Stimulated activated naive B cell treated with anti-CD40 and anti-IgM and Interleukin-4, amounts not matched to agents 10 μg/mL and 1 μg/mL and 100 μg/mL, for 72 hours (primary cell): Measurements from ENCODE around the gene SMPD2.
"Not testable (repeated sequence)": the region's sequence is repeated elsewhere in the genome, so short reads cannot be mapped to it uniquely, and the experiment has no call there.

Source experiments
- ATAC-seq, 2 donors: fragments of 150-1000 bp; cut with Tn5 transposase; replicated peaks; 2 replicates each; pipeline ENCODE4 v1.10.0; 2021; ENCODE audit warnings: moderate library complexity in 1 of 2
- DNase-seq: peaks from one replicate; pipeline ENCODE4 v3.0.0; 2021
- H3K27ac Mint-ChIP-seq: one replicate; pipeline ENCODE4 v1.8.0; 2022; ENCODE audit warnings: mild to moderate bottlenecking, mixed read lengths
- H3K27me3 Mint-ChIP-seq, 2 donors: one replicate each; pipeline ENCODE4 v1.8.0; 2022; ENCODE audit warnings: mixed read lengths in 2 of 2
- H3K36me3 Mint-ChIP-seq, 2 donors: one replicate each; pipeline ENCODE4 v1.8.0; 2022; ENCODE audit warnings: mixed read lengths in 2 of 2, mild to moderate bottlenecking in 1 of 2
- H3K4me1 Mint-ChIP-seq, 2 donors: one replicate each; pipeline ENCODE4 v1.8.0; 2022; ENCODE audit warnings: mixed read lengths in 2 of 2, mild to moderate bottlenecking in 1 of 2
- H3K4me3 Mint-ChIP-seq, 2 donors: one replicate each; pipeline ENCODE4 v1.8.0; 2022; ENCODE audit warnings: mild to moderate bottlenecking in 2 of 2, mixed read lengths in 2 of 2, moderate library complexity in 1 of 2
- H3K9me3 Mint-ChIP-seq, 2 donors: one replicate each; pipeline ENCODE4 v1.8.0; 2022; ENCODE audit warnings: mixed read lengths in 2 of 2, mild to moderate bottlenecking in 1 of 2

The SMPD2 gene

DNA sequence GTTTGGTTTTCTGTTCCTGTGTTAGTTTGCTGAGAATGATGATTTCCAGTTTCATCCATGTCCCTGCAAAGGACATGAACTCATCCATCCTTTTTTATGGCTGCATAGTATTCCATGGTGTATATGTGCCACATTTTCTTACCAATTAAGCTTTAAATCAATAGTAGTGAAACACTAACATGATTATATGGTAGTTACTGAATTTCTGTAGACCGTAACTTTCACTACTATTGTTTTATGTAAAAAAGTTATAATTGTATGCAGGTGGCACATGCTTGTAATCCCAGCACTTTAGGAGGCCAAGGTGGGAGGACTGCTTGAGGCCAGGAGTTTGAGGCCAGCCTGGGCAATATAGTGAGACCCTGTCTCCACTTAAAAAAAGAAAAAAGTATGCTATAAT lies 20.7 kb downstream of the SMPD2 start:
- peaks cover 46 to 77% of the 10 kb centered on the region in 2 donors for H3K4me1 Mint-ChIP-seq
- not testable (repeated sequence) for ATAC-seq, DNase-seq, H3K27ac Mint-ChIP-seq, H3K9me3 Mint-ChIP-seq, H3K4me3 Mint-ChIP-seq, H3K27me3 Mint-ChIP-seq
- H3K36me3 Mint-ChIP-seq: peaks cover 29 to 57% of the 10 kb centered on the region in 2 donors

DNA sequence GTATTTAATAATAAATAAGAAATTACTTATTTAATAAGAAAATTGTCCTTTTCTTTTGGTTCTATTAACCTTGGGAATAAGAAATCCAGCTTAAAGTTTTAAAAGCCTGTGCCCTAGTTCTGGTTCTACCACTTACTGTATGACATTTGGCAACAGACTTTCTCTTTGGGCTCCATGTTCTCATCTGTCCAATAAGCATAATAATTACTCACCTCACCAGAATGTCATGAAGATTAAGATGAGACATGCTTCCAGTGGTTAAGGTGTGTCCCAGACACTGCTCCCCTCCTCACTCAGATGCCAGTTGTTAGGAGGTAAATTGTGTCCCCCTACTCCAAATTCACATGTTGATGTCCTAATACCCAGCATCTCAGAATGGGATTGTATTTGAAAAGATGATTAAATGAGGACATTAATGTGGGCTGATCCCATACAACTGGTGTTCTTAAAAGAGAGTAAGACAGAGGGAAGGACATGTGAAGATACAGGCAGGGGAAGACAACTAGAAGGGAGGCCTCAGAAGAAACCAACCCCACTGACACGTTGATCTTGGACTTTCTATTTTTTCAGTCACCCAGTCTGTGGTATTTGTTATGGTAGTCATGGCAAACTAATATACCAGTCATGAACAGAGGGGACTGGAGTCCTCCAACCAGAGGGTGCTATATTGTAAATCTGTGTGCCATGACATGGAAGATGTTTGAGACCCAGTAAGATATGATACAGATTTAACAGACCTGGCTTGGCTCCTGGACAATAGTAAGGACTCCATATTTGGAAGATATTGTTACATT lies 21.4 kb downstream of the SMPD2 start:
- no peak for DNase-seq
- Mint-ChIP-seq H3K4me3 (no peak overlapping the region), H3K4me1 (peaks cover 45 to 76% of the 10 kb centered on the region in 2 donors), H3K9me3 (peaks cover 1 to 4% of the 10 kb centered on the region in 2 donors), H3K27me3 (no peaks in the 10 kb centered on the region), H3K36me3 (peaks cover 32 to 59% of the 10 kb centered on the region in 2 donors), H3K27ac (peak overlapping the region; percentile 86)
- no peak for ATAC-seq

DNA sequence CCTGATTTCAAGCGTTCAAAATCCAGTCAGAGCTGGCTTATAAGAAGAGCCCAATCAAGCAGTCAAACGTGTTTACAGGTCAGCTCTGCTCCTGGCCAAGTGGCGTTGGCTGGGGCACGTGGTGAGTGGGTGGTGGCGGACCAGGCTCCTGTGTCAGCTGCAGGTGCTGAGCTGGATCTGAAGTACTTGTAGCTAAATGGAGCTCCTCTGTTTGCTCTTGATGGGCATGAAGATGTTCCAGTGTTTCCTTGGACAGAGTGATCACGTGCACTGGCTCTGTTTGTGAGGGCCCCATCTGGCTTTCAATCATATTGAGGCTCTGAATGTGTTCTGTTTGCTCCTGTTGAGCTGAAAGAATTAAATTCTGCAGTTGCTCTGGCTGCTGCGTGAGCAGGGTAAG lies 25.2 kb downstream of the SMPD2 start:
- Mint-ChIP-seq H3K36me3 (peaks cover 57 to 81% of the 10 kb centered on the region in 2 donors), H3K27ac (peak overlapping the region; percentile 66), H3K4me3 (peak overlapping the region in 1 of 2 donors; percentile 7), H3K9me3 (peaks cover 1 to 4% of the 10 kb centered on the region in 2 donors), H3K4me1 (peaks cover 43 to 71% of the 10 kb centered on the region in 2 donors), H3K27me3 (no peaks in the 10 kb centered on the region)
- no peak for DNase-seq
- ATAC-seq: peak in 1 of 2 donors; percentile 20

DNA sequence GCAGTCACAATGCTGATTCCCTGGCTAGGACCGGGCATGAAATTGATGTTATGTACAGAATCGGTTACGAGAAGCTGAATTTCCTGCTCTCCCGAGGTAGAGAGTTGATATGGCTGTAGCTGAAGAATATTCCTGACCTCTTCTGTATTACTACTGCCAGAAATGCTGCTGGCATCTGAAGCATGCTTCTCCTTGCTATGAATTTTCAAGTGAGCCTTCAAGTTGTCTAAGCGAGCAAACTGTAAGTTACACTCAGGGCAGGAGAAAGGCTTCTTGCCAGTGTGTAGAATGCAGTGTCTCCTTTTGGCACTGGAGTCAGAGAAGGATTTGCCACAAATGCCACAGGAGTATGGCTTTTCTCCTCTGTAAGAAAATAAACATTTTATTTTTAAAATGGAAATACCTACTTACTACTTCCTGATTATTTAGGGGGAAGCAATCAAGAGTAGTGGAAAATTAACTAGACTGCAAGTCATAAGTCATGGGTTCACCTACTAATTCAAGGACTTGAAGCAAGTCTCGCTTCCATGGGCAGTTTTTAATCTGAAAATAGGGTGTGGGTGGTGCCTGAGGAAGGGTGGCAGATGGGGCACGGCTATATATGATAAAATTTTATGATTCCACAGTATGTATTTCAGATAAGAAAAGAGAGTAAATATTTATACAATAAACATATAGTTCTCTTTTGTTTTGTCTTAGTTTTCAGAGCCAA lies 25.8 kb downstream of the SMPD2 start:
- Mint-ChIP-seq H3K36me3 (peaks cover 57 to 81% of the 10 kb centered on the region in 2 donors), H3K9me3 (peaks cover 0 to 4% of the 10 kb centered on the region in 2 donors), H3K27me3 (no peaks in the 10 kb centered on the region), H3K27ac (peak overlapping the region; percentile 26), H3K4me1 (peaks cover 42 to 77% of the 10 kb centered on the region in 2 donors), H3K4me3 (peak overlapping the region; percentile 2 to 21)
- ATAC-seq: peak; percentile 61 to 81
- DNase-seq: no peak

DNA sequence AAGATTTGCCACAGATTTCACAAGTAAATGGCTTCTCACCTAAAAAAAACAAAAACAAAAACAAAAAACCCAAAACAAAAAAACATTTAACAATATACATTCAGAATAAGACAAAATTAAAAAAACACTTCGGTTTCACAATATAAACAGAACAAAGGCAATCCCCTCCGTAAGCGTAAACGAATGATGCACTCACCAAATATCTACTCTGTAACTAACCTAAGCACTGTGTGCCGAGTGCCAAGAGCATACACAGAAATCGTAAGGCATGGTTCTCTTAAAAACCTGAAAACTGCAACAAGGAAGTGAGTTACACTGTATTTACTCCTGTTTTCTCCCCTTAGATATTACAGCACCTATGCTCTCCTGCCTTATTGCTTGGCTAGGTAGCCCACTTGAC lies 27.2 kb downstream of the SMPD2 start:
- peaks cover 59 to 84% of the 10 kb centered on the region in 2 donors for H3K36me3 Mint-ChIP-seq

DNA sequence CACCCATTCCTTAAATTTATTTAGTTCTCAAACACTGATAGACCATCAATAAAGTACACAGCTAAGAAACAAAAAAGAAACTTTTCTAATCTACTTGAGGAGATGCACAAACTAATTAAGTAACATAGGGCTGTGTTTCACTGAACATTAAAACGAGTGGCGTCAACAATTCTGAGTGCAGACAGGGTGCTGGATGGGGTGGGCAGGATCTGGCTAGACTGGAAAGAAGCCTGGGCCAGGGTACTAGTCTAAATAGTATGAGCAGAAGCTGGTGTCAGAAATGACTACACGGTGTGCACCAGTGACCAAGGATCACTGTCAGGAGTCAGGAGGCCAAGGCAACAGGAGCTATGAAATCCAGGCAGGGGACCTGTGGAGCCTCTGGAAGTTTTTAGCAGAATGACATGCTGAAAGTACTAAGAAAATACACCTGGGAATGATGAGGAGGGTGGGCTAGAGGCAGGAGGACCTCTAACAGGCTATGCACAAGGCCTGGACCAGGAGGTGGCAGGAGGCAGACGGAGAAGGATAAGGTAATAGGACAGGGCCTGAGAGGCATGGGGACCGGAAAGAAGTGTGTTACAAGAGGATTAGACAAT lies 29.2 kb downstream of the SMPD2 start:
- Mint-ChIP-seq H3K27me3 (no peaks in the 10 kb centered on the region), H3K9me3 (no peaks in the 10 kb centered on the region), H3K36me3 (peaks cover 66 to 90% of the 10 kb centered on the region in 2 donors), H3K4me3 (no peak overlapping the region), H3K27ac (no peak overlapping the region), H3K4me1 (peaks cover 53 to 80% of the 10 kb centered on the region in 2 donors)
- no peak for ATAC-seq
- DNase-seq: no peak

More for the DNA sequence above, 27.2 kb downstream of the SMPD2 start:
- no peaks in the 10 kb centered on the region for H3K27me3 Mint-ChIP-seq
- H3K4me1 Mint-ChIP-seq: peaks cover 47 to 81% of the 10 kb centered on the region in 2 donors
- DNase-seq: no peak
- no peaks in the 10 kb centered on the region for H3K9me3 Mint-ChIP-seq
- H3K27ac Mint-ChIP-seq: no peak overlapping the region
- H3K4me3 Mint-ChIP-seq: no peak overlapping the region
- ATAC-seq: no peak

DNA sequence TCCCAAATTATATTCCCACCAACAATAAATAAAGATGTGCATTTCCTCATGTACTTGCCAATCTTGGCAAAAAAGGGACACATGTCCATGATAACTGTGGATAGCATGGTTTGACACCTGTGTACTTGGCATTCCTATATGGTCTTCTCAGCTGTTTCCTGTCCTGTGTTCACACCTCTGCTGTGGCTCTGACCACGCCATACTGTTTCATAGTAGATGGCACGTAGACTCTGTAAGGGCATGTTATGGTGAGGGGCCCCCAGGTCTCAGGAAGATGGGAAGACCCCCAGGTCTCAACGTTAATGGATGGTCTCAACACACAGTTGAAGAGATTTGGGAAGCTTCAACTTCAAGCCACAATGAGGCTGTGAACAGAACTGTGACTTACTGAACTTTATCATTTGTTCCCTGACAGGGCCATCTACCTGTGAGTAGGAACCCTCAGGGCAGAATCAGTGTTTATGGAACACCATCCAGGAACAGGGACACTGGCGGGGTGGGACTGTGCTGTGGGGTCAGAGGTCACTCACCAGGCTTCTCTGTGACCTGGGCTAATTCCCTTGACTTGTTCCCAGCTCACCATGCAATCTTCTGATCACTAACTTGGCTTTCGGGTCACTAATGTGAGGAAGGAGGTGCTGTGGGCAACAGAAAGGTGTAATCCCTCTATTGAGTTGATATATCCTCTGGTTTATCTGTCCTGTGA lies 30.7 kb downstream of the SMPD2 start:
- no peaks in the 10 kb centered on the region for H3K27me3 Mint-ChIP-seq
- H3K36me3 Mint-ChIP-seq: peaks cover 62 to 91% of the 10 kb centered on the region in 2 donors

DNA sequence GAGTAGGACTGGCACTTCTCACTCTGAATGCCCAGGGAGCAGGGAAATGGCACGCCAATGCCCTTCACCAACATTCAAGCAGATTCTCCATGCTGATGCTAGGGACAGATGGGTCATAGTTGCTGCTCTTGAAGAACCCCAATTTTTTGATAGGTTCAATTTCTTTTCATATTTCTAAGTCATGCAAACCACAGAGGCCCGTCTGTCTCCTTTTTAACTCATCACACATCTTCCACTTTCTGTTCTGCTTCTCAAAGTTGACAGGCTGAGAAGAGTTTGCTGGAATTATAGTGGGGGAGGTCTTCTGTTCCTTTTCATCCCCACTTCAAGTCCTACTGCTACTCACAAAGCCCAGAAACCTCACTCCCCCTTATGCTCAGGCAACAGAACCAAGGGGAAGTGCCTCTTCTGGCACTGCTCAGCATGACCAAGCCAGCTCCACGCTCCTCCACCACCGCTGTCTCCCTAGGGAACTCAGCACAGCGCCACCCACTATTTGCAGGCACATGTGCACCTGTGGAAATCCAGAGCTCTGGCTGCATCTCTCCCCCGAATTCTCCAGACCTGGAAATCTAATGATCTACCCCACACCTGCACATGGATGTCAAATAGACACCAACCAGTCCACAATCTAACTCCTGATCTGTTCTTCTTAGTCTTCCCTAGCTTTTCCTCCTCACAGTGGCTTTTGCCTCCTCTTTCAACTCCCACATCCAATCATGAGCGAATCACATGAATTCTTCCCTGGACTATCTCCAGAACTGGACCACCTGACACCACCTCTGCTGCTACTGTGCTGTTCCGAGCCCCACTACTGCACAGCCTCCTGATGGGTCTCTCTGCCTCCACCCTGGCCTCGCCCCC lies 31.8 kb downstream of the SMPD2 start:
- Mint-ChIP-seq H3K4me3 (peak overlapping the region; percentile 26 to 38), H3K27ac (peak overlapping the region; percentile 57), H3K4me1 (peaks cover 52 to 81% of the 10 kb centered on the region in 2 donors), H3K9me3 (no peaks in the 10 kb centered on the region), H3K27me3 (no peaks in the 10 kb centered on the region), H3K36me3 (peaks cover 61 to 90% of the 10 kb centered on the region in 2 donors)
- DNase-seq: peak; percentile 53
- ATAC-seq: peak; percentile 94

More for the DNA sequence above, 30.7 kb downstream of the SMPD2 start:
- ATAC-seq: no peak
- Mint-ChIP-seq H3K27ac (peak overlapping the region; percentile 57), H3K9me3 (no peaks in the 10 kb centered on the region), H3K4me3 (peak overlapping the region in 1 of 2 donors; percentile 9), H3K4me1 (peaks cover 51 to 81% of the 10 kb centered on the region in 2 donors)
- DNase-seq: no peak

DNA sequence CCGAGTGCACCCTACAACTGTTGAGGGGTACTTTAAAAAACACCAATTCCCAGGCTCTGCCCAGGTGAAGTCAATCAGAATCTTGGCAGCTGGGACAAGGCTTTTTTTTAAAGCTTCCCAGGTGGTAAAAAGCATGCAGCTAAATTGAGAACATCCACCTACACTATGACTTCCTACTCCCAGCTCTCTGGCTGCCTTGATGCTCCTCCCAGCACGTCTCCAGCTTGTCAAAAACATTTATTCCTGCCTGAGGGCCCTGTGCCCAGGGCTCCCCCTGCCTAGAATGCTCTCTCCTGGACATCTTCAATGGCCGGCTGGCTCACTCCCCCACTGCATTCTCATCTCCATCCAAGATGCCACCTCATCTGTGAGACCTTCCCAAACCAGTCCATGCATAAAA lies 32.6 kb downstream of the SMPD2 start:
- Mint-ChIP-seq H3K27ac (peak overlapping the region; percentile 84), H3K4me1 (peaks cover 54 to 81% of the 10 kb centered on the region in 2 donors), H3K27me3 (no peaks in the 10 kb centered on the region), H3K9me3 (no peaks in the 10 kb centered on the region), H3K4me3 (peak overlapping the region; percentile 32 to 38), H3K36me3 (peaks cover 59 to 89% of the 10 kb centered on the region in 2 donors)
- no peak for ATAC-seq
- no peak for DNase-seq

DNA sequence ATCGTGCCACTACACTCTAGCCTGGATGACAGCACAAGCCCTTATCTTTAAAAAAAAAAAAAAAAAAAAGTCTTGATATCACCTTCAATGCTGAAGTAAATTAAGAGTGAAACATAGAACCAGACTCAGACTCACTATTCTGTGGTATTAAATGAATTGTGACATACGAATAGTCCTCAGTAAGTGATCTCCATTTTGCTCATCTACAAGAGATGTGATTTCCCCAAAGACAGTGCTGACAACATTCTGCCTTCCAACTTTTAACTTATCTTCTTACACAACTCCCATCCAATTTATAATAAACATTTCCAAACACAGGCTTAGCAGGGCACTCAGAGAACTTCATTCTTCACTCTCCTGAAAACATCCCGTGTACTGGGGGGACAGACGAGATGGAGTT lies 34.5 kb downstream of the SMPD2 start:
- H3K4me3 Mint-ChIP-seq: no peak overlapping the region

DNA sequence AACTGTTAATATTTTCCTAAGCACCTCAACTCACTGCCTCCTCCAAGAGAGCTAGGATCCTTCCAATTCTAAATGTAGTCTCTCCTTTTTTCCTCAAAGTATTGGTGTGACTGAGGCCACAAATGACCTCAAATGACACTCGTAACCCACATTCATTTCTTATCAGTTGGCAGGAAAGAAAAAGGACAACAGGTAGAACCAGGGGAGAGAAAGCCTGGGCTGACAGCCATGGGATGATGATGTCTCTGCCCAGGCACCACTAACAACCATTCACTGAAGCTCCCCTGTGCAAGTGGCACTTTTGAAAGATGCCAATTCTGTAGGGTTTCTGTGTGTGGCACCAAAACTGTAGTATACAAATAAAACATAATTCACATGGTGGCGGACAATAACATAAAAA lies 35.1 kb downstream of the SMPD2 start:
- no peaks in the 10 kb centered on the region for H3K27me3 Mint-ChIP-seq
- no peaks in the 10 kb centered on the region for H3K9me3 Mint-ChIP-seq
- H3K4me1 Mint-ChIP-seq: peaks cover 56 to 88% of the 10 kb centered on the region in 2 donors
- DNase-seq (no peak), ATAC-seq (no peak)
- peaks cover 62 to 82% of the 10 kb centered on the region in 2 donors for H3K36me3 Mint-ChIP-seq
- H3K27ac Mint-ChIP-seq: peak overlapping the region; percentile 6
- H3K4me3 Mint-ChIP-seq: peak overlapping the region in 1 of 2 donors; percentile 37

More for the DNA sequence above, 34.5 kb downstream of the SMPD2 start:
- H3K27ac Mint-ChIP-seq: no peak overlapping the region
- DNase-seq: no peak
- H3K9me3 Mint-ChIP-seq: no peaks in the 10 kb centered on the region
- H3K27me3 Mint-ChIP-seq: no peaks in the 10 kb centered on the region
- H3K36me3 Mint-ChIP-seq: peaks cover 60 to 84% of the 10 kb centered on the region in 2 donors
- peaks cover 53 to 87% of the 10 kb centered on the region in 2 donors for H3K4me1 Mint-ChIP-seq
- no peak for ATAC-seq

DNA sequence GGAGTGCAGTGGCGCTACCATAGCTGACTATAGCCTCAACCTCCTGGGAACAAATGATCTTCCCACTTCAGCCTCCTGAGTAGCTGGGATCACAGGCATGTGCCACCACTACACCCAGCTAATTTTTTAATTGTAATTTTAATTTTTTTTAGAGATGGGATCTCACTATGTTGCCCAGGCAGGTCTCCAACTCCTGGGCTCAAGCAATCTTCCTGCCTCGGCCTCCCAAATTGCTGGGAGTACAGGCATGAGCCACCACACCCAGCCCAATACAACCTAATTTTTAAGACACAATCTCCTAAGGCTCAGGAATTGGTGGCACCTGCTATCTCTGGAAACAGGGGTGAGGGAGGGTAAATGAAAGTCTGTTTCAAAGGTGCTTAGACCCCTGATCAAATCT lies 36.7 kb downstream of the SMPD2 start:
- peaks cover 57 to 88% of the 10 kb centered on the region in 2 donors for H3K4me1 Mint-ChIP-seq
- no peaks in the 10 kb centered on the region for H3K27me3 Mint-ChIP-seq
- H3K27ac Mint-ChIP-seq: peak overlapping the region; percentile 94
- peak overlapping the region; percentile 87 to 95 for H3K4me3 Mint-ChIP-seq
- DNase-seq: no peak
- H3K9me3 Mint-ChIP-seq: no peaks in the 10 kb centered on the region
- H3K36me3 Mint-ChIP-seq: peaks cover 60 to 80% of the 10 kb centered on the region in 2 donors
- ATAC-seq: no peak

DNA sequence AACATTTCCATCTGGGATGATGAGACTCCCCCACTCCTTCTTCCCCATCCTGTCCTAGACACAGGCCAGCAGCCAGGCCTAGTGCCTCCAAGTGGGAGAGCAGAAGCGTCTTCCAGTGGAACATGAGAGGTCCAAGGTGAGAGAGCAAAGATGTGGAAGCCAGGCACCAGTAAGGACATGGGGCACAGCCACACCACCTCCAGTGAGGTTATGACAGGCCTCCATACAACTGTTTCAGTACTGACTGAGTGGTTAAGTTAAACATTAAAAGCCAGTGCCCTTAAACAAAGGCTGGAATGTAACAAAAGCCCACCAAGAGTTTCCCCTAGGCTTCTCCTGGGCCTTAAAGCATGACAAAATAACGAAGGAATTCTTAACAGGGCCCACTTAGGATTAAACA lies 37.2 kb downstream of the SMPD2 start:
- DNase-seq: no peak
- Mint-ChIP-seq H3K36me3 (peaks cover 56 to 77% of the 10 kb centered on the region in 2 donors), H3K27me3 (no peaks in the 10 kb centered on the region), H3K9me3 (no peaks in the 10 kb centered on the region), H3K4me3 (peak overlapping the region; percentile 87 to 95), H3K4me1 (peaks cover 52 to 83% of the 10 kb centered on the region in 2 donors), H3K27ac (peak overlapping the region; percentile 94)
- ATAC-seq: peak; percentile 54 to 59
